KG1 (cell line): Measurements from ENCODE around the gene CCDC40.

Experiments
- DNase-seq: peaks from one replicate; lab custom pipeline; 2025; lab: John Stamatoyannopoulos, UW

The CCDC40 gene

GRCh38 chr17:80101946-80102663 lies 65.7 kb downstream of the CCDC40 start:
- DNase-seq, result peak; percentile 20

GRCh38 chr17:80102664-80103448 lies 66.4 kb downstream of the CCDC40 start:
- DNase-seq, result no peak

- no peak for DNase-seq
Measured at GRCh38 chr17:80103449-80104085, 67.1 kb downstream of the CCDC40 start.

- no peak for DNase-seq
Measured at GRCh38 chr17:80104321-80104955, 68.0 kb downstream of the CCDC40 start.

- no peak for DNase-seq
Measured at GRCh38 chr17:80104956-80105375, 68.5 kb downstream of the CCDC40 start.

GRCh38 chr17:80105762-80106161 lies 69.3 kb downstream of the CCDC40 start:
- DNase-seq, result no peak

- DNase-seq, result no peak
Measured at GRCh38 chr17:80106176-80106575, 69.7 kb downstream of the CCDC40 start.

- DNase-seq, result no peak
Measured at GRCh38 chr17:80106751-80107150, 70.3 kb downstream of the CCDC40 start.

- no peak for DNase-seq
Measured at GRCh38 chr17:80107231-80108021, 71.0 kb downstream of the CCDC40 start.

- DNase-seq, result no peak
Measured at GRCh38 chr17:80108036-80108971, 71.9 kb downstream of the CCDC40 start.

- DNase-seq, result no peak
Measured at GRCh38 chr17:80109066-80109660, 72.7 kb downstream of the CCDC40 start.

GRCh38 chr17:80109713-80110446 lies 73.4 kb downstream of the CCDC40 start:
- DNase-seq, result no peak

GRCh38 chr17:80110447-80110812 lies 74.0 kb downstream of the CCDC40 start:
- DNase-seq, result no peak

GRCh38 chr17:80110927-80111701 lies 74.7 kb downstream of the CCDC40 start:
- DNase-seq, result no peak

- no peak for DNase-seq
Measured at GRCh38 chr17:80111702-80112470, 75.4 kb downstream of the CCDC40 start.

GRCh38 chr17:80112471-80113032 lies 76.1 kb downstream of the CCDC40 start:
- DNase-seq, result no peak

GRCh38 chr17:80113033-80113484 lies 76.6 kb downstream of the CCDC40 start:
- no peak for DNase-seq
